Panc1 (cell line): ENCODE results near the gene KCNE3.

Source experiments
- CTCF ChIP-seq: fragments of 450-650 bp; IDR thresholded peaks from 2 replicates; pipeline ENCODE4 v1.5.1; 2017; ENCODE audit warnings: mild to moderate bottlenecking
- POLR2AphosphoS5 ChIP-seq: IDR thresholded peaks from 2 replicates; pipeline ENCODE4 v1.6.1; 2012; ENCODE audit warnings: mild to moderate bottlenecking, low read depth, low read length, moderate library complexity
- REST ChIP-seq, 2 experiments: IDR thresholded peaks; 2 replicates each; pipeline ENCODE4 v1.6.1; 2011 to 2012; ENCODE audit warnings: low read depth in 2 of 2, control low read depth in 1 of 2, low read length in 1 of 2, mild to moderate bottlenecking in 1 of 2, moderate library complexity in 1 of 2; ENCODE audit not compliant: insufficient read depth in 1 of 2

GRCh38 chr11:74444173-74444826, 23.0 kb downstream of the KCNE3 start:
- TF ChIP-seq CTCF (no peak), REST (IDR thresholded peaks at IDR 0.05; ENCODE audit: insufficient read depth in 1 of 2, low read depth in 2 of 2, low read length in 1 of 2) (no peak), POLR2AphosphoS5 (no peak)
